Esophagus muscularis mucosa (tissue), 4 donors: ENCODE results near the gene IQCM.

Experiments
- EP300 ChIP-seq: sonication (generic); formaldehyde crosslinking; IDR thresholded peaks from one replicate; pipeline ENCODE4 v1.6.1; 2017; ENCODE audit warnings: antibody characterized with exemption
- POLR2A ChIP-seq: fragments of 450-650 bp; IDR thresholded peaks from one replicate; pipeline ENCODE4 v1.6.1; 2017; ENCODE audit warnings: antibody characterized with exemption, moderate library complexity, mild to moderate bottlenecking, low read depth
- POLR2AphosphoS5 ChIP-seq, 2 donors: sonication (generic); formaldehyde crosslinking; IDR thresholded peaks; one replicate each; pipeline ENCODE4 v1.6.1; 2017; ENCODE audit warnings: antibody characterized with exemption in 2 of 2
- TF ChIP-seq, protein P1 (sequence below), 3 experiments: fragments of 200-600 bp in 2 of 3; fragments of 450-650 bp in 1 of 3; sonication (generic) in 2 of 3; IDR thresholded peaks; one replicate each; pipeline ENCODE4 v1.5.1; 2017 to 2019; ENCODE audit warnings: antibody characterized with exemption in 3 of 3, mild to moderate bottlenecking in 2 of 3, moderate library complexity in 1 of 3

DNA sequence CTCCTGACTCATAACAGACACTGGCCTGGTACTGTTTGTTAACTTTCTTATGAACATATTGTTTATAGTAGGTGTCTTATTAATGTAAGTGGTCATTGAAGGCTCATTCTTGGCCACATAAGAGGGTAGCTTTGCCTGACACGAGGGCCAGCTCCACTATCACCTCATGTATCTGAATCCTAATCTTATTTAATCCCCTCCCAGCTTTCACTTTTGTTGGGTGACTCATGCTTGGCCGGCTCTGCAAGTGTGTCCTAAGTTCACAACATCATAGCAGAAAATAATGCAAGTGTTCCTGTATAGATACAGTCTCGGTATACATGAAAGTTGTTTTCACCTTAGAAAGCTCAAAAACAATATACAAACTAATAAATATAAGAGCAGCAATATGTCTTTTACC is 283.8 kb downstream of the IQCM start:
- TF ChIP-seq POLR2A, result no peak
- TF ChIP-seq, protein P1, sequence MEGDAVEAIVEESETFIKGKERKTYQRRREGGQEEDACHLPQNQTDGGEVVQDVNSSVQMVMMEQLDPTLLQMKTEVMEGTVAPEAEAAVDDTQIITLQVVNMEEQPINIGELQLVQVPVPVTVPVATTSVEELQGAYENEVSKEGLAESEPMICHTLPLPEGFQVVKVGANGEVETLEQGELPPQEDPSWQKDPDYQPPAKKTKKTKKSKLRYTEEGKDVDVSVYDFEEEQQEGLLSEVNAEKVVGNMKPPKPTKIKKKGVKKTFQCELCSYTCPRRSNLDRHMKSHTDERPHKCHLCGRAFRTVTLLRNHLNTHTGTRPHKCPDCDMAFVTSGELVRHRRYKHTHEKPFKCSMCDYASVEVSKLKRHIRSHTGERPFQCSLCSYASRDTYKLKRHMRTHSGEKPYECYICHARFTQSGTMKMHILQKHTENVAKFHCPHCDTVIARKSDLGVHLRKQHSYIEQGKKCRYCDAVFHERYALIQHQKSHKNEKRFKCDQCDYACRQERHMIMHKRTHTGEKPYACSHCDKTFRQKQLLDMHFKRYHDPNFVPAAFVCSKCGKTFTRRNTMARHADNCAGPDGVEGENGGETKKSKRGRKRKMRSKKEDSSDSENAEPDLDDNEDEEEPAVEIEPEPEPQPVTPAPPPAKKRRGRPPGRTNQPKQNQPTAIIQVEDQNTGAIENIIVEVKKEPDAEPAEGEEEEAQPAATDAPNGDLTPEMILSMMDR (IDR thresholded peaks at IDR 0.05), result no peak
- no peak for TF ChIP-seq EP300
- no peak for TF ChIP-seq POLR2AphosphoS5 (IDR thresholded peaks at IDR 0.05)
